Measurements from ENCODE around the gene CCDC183.
A peak's percentile ranks its signal among the peaks of the same experiment; 100 is the strongest.
"Not testable (repeated sequence)": the region's sequence is repeated elsewhere in the genome, so short reads cannot be mapped to it uniquely, and the experiment has no call there.

The CCDC183 gene

DNA sequence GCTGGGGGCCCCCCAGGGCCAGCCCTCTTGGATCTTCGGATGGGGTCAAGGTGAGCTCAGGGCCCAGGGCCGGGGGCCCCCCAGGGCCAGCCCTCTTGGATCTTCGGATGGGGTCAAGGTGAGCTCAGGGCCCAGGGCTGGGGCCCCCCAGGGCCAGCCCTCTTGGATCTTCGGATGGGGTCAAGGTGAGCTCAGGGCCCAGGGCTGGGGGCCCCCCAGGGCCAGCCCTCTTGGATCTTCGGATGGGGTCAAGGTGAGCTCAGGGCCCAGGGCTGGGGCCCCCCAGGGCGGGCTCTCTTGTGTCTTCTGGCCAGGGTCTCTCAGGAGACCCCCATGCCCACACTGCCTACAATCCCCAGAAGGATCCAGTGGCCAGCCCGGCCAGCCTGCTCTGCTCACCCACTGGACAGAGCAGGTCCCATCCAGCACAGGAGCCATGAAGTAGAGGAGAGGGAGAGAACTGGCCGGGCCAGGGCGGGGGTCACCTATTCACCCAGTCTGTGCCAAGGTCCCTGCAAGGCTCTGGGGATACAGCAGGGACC, 6.9 kb downstream of the CCDC183 start:
- DNase-seq: not testable (repeated sequence)

GRCh38 chr9:136803551-136804508, 7.7 kb downstream of the CCDC183 start:
- no peak for DNase-seq

GRCh38 chr9:136804509-136805206, 8.5 kb downstream of the CCDC183 start:
- no peak for DNase-seq

DNA sequence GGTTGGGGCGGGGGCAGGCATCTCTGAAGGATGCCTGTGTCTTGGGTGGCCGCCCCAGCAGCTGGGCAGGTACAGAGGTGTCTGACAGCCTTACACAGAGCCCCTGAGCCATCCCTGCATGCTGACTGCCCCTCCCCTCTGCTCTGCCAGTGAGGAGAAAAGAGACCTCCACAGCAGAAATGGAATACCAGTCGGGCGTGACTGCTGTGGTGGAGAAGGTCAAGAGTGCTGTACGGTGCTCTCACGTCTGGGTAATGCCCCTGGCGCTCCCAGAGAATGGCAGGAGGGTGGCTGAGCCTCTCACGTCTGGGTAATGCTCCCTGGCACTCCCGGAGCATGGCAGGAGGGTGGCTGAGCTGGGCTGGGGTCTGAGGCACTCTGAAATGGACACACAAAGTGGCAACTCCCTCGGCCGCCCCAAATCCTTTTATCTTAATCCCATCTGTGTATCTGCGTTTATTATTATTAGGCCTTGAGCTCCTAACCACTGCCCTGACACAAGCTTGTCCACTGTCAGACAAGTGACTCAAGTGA, 9.1 kb downstream of the CCDC183 start:
- no peak for DNase-seq

DNA sequence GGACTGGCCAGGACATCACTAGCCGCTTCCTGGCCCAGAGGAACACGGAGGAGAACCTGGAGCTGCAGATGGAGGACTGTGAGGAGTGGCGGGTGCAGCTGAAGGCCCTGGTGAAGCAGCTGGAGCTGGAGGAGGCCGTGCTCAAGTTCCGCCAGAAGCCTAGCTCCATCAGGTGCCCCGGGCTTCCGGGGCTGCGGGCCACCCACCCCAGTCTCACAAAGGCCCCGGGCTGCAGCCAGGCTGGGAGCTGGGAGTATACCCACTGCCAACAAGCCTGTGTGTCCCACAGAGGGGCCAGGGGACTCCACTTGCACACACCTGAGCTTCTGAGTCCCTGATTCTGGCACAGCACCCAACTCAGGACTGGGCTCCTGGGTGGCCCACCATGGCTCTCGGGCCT, 9.9 kb downstream of the CCDC183 start:
- no peak for DNase-seq

DNA sequence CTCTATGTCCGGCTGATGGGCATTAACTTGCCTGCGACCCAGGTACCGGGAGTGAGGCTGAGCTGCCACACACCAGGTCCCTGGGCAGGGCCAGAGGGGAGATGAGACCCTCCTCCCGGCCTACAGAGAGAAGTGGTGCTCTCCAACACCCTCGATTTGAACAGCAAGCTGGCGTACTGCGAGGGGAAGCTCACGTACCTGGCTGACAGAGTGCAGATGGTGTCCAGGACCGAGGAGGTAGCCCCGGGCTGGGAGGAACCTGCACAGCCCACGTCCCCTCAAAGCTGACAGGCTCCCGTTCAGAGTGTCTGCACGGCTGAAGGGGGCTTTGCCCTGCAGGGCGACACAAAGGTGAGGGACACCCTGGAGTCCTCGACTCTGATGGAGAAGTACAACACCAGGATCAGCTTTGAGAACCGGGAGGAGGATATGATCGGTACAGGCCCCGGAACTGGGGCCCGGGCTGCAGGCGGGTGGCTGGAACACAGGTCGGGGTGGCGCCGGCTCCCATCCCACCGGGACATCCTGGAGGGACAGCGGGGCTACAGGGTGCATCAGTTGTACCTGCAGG, 10.6 kb downstream of the CCDC183 start:
- DNase-seq: no peak

GRCh38 chr9:136807281-136808074, 11.3 kb downstream of the CCDC183 start, which contains the start of gene RABL6:
RABL6 (plus strand) TSS chr9:136807948; CDS start chr9:136808197, 249 bp downstream.
- DNase-seq: peak; percentile 88

GRCh38 chr9:136808075-136808805, 12.1 kb downstream of the CCDC183 start:
- peak; percentile 40 for DNase-seq

DNA sequence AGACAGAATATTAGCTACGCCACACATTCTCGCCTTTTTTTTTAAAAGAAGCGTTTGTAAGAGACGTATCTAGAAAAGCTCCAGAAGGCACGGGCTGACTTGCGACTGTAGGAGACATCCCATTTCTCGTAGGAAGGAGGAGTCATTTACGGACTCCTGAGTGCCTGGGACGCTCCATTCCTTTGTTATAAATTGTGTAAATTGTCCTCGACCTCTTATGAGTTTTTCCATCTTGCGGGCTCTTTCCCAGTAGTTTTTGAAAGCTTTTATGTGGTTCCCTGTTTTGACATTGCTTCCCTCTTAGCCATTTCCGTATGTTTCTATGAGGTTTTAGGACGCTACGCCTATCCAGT, 12.6 kb downstream of the CCDC183 start:
- no peak for DNase-seq

GRCh38 chr9:136814725-136815421, 18.7 kb downstream of the CCDC183 start:
- DNase-seq: no peak

GRCh38 chr9:136815422-136815782, 19.3 kb downstream of the CCDC183 start:
- no peak for DNase-seq

- no peak for DNase-seq
These were observed 25.1 kb downstream of the CCDC183 start for GRCh38 chr9:136820971-136821825.

DNA sequence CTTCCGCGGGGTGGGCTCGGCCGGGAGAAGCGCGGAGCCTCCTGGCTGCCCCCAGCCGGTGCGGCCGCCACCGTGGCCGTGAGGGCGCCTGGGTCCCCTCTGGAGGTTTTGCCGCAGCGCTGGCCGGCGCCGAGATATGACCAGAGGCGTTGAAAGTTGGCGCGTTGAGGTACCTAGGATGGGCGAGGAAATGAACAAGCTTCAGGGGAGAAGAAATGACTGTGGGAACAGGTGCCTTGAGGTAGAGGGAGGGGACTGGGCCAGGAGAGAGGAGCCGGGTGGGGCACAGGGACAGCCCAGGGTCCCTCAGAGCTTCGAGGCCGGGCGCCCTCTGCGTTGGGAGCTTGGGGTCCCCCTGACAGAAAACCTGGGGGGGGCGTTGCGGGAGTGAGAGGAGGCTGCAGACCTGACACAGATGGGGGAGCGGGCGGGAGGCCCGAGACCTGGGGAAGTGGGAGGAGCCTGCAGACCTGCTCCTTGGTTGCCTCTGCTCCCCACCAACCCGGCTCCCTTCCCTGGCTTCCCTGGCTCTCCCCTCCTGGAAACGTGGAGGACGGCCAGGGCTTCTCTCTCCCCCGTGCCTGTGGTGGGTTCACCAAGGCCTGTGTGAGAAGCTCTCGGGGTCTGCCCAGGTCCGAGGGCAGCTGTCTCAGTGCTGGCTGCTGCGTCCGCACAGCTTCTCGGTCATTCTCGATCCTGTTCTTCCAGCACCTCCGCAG, 25.8 kb downstream of the CCDC183 start:
- no peak for DNase-seq

DNA sequence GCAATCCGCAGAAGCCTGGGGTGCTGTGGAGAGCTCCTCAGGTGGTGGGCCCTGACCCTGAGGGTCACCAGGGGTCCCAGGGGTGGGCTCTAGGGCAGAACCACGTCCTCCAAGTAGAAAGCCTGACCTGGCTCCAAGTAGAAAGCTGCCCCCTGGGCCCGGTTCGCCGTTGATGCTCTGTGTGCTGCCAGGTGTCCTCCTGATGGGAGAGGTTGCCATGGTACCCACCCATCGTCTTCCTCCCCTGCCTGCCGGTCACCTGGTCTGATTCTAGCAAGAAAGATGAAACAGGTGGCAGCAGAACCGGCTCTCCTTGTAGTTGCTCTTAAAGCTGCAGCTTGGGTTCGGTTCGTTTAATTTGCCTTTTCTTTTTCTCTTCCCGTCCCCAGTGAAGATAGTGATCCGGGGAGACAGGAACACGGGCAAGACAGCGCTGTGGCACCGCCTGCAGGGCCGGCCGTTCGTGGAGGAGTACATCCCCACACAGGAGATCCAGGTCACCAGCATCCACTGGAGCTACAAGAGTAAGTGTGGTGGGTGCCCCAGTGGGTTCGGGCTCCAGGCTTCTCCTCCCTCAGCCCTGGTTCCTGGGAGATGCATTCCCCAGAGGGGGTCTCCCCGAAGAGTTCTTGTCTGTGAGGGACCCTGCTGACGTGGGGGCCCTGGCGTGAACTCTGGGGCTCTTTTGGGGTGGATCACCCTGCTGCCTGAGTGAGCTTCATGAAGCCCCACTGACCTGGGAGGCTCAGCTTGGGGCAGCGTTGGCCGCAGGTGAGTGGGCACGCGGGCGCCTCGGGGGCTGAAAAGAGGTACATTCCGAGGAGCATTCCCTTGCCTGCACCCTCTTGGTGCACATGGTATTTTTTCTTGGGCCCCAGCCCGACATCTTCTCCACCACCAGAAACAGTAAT, 27.3 kb downstream of the CCDC183 start:
- no peak for DNase-seq

DNA sequence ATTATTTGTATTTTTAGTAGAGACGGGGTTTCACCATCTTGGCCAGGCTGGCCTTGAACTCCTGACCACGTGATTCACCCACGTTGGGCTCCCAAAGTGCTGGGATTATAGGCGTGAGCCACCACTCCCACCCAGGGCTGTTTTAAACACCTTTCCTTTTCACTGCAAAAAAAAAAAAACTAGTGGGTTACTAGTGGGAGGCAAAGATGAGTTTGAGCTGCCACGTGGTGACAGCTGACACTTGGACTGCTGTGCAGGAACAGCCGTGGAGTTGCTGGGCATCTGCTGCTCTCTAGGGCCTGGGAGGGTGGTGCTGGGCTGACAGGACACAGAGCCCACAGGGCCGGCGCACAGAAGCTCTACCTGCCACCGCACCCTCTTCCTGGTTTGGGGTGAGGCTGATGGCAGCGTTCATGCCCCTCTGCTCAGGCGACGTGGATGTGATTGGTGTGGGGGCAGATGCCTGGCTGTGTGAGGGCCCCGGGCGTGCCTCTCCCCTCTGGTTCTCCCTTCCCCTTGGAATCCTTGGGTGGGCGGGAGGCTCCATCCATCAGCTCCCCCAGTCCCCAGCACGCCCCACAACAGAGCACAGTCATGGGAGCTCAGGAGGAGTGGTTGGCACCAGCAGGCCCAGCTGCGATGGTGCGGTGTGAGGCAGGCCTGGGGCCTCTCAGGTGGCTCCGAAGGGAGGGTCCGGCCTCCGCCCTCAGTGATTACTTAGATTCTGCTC, 28.5 kb downstream of the CCDC183 start:
- DNase-seq: no peak

DNA sequence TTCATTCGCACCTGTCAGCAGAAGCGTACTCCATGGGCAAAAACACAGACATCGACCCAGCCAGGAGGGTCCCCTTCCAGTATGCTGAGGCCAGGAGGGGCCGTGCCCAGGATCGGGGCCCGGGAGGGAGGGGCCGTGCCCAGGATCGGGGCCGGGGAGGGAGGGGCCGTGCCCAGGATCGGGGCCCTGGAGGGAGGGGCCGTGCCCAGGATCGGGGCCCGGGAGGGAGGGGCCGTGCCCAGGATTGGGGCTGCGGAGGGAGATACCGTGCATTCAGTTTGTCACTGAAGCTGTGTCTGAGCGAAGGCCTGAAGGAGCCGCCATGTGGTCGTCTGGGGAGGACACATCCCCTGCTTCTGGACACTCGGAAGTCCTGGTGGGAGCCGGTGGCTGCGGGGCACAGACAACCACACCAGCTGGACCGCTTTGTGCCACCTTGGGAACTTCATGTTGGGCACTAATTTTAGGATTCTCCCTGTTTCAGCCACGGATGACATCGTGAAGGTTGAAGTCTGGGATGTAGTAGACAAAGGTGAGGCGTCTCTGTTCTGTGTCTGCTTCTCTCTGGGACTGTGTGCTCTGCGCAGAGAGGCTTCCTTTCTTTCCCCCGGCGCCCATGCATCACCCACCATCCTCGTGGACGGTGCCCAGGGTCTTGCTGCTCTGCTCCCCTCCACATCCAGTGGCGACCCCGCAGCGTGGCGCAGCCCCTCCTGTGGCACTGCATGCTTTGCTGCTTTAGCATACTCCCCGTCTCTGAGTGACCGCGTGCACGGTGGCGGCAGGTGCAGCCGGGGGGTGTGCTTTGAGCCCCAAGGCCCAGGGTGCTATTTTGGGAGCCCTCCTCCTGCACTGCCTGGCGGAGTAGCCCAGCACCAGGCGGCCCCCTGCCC, 29.4 kb downstream of the CCDC183 start:
- DNase-seq: no peak

Measured in activated CD4-positive, alpha-beta T cell treated with anti-CD3 and anti-CD28 coated beads, Interleukin-2, Interleukin-6, amounts not matched to agents 100 ng/mL and 50 ng/mL, durations not matched to agents 16 hours and 8 hours (primary cell).